SK-MEL-5 (cell line): Measurements from ENCODE around the gene FRG2. TPM values are rescaled to one million over a fixed set of nuclear protein-coding genes. Genes with fewer than 3 reads are reported as not detected.
"Not testable (repeated sequence)": the region's sequence is repeated elsewhere in the genome, so short reads cannot be mapped to it uniquely, and the experiment has no call there.

Experiments
- DNase-seq: peaks from one replicate; pipeline ENCODE4 v3.0.0-alpha.2; 2016; ENCODE audit warnings: low read depth, low spot score
- in situ Hi-C: cut with HindIII; loops from 2 replicates; pipeline ENCODE4 v1.10.0; 2016; ENCODE audit warnings: low sequenced_read_pairs, high pct_unique_total_duplicates, low pct_unique_long_range_greater_than_20kb
- total RNA-seq: library from RNA; depleted of rRNA; stranded (reverse); fragments of >200 nt; shearing (Covaris generic); gene quantifications from 2 replicates; pipeline ENCODE4 v1.2.3, GENCODE V29; 2014

FRG2 gene
- total RNA-seq, 1 experiment from 2014 or later: 0.05 TPM

DNA sequence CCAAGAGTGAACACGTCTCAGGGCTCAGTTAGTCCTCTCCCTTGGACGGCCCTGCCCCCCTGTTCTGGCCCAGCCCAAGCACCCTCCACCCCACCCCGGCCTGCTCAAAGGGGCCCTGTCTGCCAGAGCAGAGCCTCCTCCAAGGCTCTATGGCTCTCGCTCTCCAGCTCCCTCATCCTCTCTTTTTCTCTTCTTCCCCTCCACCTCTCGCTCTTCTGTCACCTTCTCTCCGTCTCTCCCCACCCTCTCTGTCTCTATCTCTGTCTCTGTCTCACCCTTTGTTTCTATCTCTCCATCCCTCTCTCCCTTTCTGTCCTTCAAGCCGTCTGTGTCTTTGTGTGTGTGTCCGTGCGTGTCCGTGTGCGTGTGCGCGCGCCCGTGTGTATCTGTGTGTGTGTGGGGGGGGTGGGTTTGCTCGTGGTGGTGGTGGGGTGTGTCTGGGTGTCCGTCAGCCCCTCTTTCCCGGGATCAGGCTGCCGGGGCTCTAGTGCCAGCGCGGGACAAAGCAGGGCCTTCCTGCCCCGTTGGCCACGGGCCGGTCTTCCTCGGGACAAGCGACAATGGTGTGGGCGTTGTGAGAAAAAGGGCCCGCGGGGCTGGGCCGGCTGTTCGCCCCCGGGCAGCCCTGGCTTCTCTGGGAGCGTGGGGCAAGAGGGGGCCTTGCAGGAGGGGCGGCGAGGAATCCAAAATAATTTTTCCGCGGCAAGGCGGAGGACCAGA is 8.7 kb downstream of the FRG2 start:
- DNase-seq: no peak
- in situ Hi-C loops: no loop called here

DNA sequence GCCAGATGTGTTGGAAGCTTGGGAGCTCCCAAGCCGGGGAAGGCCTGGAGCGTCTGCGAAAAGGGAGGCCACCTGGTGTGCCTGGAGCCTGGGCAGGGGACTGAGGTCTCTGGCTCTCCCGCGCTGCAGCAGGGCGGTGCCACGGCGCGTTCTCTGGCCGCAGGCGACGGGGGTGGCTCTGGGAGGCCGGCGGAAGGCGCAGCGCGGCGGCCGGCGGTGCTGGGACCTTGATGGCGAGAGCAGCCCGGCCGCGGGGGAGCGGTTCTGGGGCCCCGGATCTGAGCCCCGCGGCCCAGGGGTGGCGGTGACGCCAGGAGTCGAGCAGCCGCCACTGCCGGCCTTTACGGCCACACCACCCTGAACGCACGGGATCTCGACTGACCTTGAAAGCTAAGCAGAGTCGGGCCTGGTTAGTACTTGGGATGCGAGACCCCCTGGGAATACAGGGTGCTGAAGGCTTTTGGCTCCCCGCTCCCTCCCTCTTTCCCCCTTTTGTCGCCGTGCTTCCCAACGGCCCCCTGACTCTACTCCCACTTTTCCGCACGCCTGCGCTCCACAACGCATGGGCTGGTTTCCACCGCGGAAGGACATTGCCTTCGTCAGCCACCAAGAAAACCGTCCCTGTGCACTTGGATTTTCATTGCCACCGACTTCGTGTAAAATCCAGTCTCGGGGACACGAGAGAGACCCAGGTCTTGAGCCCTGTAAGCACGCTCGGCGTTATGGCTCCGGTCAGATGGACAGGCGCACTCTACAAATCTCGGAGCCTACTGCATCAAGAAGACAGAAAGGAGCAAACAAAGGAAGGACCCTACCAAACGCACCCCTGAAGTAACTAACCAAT is 9.5 kb downstream of the FRG2 start:
- no peak for DNase-seq
- in situ Hi-C loops: no loop called here

DNA sequence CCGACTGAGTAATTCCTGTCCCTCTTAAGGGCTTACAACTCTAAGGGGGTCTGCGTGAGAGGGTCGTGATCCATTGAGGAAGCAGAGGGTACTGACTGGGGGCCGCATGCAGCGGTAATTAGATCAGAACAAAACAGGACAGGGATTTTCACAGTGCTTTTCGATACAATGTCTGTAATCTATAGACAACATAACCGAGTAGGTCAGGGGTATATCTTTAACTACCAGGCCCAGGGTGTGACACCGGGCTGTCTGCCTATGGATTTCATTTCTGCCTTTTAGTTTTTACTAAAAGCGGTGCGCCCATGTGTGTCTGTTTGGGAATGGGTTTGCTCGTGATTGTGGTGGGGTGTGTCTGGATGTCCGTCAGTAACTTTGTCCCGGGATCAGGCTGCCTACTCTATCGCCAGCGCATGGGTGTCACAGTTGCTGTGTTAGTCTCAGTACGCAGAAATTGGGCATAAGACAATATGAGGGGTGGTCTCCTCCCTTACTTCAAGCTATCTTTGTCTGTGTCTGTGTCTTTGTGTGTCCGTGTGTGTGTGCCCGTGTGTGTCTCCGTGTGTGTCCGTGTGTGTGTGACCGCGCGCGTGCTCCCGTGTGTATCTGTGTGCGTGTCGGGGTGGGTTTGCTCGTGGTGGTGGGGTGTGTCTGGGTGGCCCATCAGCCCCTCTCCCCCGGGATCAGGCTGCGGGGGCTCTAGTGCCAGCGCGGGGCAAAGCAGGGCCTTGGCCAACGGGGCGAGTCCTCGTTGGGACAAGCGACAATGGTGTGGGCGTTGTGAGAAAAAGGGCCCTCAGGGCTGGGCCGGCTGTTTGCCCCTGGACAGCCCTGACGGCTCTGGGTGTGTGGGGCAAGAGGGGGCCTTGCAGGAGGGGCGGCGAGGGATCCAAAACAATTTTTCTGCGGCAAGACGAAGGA is 10.4 kb downstream of the FRG2 start:
- in situ Hi-C loops: no loop called here
- DNase-seq: no peak

DNA sequence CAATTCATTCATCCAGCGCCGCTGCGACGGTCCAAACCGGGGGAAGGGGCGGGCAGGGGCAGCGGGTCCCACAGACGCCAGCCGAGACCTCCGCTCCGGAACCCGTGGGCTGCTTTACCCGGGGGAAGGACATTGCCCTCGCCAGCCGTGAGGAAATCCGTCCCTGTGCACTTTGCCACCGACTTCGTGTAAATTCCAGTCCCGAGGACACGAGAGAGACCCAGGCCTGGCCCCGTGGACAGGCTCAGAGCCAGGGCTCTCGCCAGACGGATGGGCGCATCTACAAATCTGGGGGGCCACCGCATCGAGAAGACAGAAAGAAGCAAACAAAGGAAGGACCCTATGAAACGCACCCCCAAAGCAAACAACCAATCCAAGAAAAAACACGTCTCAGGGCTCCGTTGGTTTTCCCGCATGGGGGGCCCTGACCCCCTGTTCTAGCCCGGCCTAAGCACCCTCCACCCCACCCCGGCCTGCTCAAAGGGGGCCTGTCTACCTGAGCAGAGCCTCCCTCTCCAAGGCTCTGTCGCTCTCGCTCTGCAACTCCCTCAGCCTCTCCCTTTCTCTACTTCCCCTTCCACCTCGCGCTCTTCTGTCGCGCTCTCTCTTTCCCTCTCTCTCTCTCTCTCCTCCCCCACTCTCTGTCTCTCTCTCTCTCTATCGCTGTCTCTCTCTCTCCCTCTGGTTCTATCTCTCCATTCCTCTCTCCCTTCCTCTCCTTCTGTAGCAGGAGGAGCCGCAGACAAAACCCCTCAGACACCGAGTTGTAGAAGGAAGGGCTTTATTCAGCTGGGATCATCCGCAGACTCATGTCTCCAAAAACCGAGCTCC is 11.3 kb downstream of the FRG2 start:
- DNase-seq: no peak
- in situ Hi-C loops: no loop called here

DNA sequence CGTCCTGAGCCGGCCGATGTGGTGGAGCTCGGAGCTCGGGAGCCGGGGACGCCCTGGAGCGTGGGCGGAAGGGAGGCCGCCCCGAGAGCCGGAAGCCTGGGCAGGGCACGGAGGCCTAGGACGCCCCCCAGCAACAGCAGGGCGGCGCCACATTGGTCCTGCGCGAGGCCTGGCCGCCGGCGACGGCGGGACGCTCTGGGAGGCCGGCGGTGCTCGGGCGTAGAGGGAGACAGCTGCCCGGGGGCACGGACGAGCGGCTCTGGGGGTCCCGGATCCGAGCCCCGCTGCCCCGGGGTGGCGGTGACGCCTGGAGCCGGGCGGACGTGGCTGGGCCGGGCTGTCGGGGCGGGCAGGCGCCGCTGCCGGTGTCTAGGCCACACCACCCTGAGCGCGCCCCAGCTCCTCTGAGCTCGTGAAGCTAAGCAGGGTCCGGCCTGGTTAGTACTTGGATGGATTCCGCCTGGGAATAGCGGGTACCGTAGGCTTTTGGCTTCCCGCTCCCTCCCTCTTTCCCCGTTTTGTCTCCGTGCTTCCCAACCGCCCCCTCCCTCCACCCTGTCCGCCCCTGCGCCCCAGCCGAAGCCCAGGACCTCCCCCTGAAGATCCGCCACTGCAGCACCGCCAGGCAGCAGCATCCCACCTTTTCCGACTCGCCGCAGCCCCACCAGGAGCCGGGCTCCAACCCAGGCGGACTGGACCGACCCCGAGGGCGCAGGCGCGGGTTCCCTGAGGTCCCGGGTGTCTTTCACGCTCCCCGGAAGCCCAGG is 12.1 kb downstream of the FRG2 start:
- DNase-seq: no peak
- in situ Hi-C loops: no loop called here

DNA sequence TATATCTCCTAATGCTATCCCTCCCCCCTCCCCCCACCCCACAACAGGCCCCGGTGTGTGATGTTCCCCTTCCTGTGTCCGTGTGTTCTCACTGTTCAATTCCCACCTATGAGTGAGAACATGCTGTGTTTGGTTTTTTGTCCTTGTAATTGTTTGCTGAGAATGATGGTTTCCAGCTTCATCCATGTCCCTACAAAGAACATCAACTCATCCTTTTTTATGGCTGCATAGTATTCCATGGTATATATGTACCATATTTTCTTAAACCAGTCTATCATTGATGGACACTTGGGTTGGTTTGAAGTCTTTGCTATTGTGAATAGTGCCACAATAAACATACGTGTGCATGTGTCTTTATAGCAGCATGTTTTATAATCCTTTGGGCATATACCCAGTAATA is 37.1 kb downstream of the FRG2 start:
- DNase-seq, in situ Hi-C loops: not testable (repeated sequence)

DNA sequence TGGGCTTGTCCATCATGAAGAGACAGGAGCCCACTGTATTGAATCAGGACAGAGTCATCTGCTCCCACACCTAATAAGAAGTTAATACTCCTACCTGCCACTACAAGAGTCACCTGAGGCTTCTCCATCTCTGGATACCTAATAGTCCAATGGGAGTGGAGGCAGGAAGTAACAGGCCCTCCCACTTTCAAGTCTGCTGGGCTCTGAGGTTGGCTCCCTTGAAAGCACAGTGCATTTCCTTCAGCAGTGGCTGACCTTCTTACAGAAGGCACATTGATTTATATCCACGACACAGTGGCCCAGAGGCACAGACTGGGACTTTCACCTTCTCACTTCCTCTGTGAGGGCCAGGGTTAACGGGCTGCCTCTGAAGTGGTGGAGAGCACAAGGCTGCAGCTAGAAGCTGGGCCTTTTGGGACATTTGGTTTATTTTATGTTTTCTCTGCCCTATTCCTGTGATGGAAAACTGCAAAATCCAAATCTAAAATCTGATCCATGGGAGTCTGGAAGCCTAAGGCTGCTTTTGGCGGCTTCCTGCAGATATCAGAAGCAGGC is 38.1 kb downstream of the FRG2 start:
- in situ Hi-C loops: no loop called here
- DNase-seq: peak; percentile 65

DNA sequence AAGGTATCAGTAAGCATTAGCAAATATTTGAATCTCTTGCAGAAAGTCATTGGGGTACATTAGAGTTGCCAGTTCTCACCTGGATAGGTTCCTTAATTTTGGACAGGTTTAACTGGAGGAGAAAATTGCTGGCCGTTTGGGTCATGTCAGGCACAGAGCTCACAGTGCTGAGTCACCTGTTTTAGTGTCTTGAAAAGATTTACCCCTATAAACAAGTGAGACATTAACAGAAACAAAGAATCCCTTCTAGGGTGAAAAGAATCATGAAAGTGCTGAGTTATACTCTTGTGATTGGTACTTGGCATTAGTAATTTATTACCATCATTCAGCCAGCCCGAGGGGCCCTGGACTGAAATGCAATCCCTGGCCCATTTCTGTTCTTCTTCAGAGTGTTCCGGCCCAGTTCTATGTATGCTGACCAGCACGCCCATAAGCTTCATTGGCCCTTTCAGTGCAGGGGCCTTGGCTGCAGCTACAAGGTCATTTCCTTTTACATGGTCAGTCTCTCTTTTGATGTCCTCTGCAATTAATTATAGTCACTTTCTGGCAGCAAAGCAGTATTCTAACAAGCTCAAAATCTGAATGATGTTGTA is 41.3 kb downstream of the FRG2 start:
- peak; percentile 49 for DNase-seq
- in situ Hi-C loops: not testable (repeated sequence)

DNA sequence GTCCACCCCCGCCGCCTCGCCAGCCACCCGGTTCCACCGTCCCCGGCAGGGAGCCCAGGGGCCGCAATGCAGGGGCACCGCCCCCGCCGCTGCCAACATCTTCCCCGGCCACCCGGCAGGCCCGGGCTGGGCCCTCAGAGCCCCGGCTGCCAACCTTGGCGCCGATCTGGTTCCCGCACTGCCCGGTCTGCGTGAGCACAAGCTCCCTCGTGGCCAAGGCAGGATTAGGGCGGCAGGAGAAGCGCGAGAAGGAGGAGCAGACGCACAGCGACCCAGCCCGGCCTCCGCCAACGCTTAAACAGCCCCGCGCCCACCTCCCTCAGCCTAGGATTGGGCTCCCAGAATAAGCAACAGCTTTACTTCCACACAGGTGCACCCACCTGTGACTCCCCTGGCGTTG is 42.4 kb downstream of the FRG2 start:
- DNase-seq, in situ Hi-C loops: not testable (repeated sequence)

DNA sequence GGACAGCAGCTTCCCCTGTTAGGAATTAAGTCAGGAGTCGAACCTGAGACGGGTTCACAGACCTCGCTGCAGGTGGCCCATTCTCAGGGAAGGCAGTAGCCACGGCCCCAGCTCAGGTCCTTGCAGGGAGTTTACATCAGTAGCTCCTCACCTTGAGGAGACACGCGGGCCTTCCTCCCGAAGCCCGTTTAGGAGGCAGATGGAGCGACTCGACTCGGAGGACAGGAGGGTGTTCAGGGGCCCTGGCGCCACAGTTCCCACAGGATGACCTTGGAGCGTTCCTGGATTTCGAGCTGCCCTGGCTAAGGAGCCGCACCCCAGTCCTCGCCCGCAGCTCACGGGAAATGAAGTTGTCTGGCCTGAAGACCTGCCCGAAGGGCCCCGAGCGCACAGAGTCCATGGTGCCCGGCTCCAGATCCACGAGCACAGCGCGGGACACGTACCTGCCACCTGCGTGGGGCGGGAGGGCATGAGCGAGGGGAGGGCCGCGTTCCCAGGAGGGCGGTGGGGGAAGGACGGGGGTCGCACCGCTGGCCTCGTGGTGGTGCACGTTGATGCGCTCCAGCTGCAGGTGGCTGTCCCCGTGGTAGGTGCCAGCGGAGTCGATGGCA is 43.0 kb downstream of the FRG2 start:
- in situ Hi-C loops, DNase-seq: not testable (repeated sequence)

DNA sequence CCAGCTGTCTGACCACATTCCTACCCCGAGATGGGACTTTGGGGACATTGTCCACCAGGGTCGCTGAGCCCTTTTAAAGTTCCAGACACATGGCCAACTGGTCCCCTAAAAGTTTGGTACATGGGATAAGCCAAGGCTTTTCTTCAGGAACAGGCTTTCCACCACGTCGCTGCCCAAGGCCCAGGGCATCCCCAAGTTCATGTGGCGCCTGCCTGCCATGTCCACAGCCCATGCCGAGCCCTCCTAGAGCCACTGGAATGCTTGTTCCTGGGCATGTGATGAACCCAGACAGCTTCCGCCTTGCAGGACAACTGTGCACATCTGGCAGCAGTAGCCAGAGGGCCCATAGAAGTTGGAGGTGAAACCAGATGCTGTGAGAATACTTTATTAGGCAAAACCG is 45.1 kb downstream of the FRG2 start:
- DNase-seq: no peak
- in situ Hi-C loops: no loop called here

DNA sequence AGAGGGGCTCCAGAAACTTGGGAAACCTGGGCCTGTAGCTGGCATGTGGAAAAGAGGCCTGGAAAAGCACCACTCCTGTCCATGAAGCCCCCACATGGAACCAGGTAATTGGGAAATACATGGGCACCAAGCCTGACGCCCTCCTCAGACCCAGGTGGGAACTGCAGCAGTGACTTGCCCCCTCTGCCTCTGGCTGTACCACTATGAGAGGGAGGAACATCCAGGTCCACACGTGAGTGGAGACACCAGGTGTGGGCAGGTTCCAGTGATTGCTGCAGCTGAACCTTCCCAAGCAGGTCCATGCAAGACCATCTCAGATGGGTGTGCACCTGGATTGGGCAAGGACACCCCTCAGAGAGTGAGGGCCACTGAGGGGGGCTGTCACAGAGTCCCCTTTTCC is 46.8 kb downstream of the FRG2 start:
- in situ Hi-C loops, DNase-seq: not testable (repeated sequence)

DNA sequence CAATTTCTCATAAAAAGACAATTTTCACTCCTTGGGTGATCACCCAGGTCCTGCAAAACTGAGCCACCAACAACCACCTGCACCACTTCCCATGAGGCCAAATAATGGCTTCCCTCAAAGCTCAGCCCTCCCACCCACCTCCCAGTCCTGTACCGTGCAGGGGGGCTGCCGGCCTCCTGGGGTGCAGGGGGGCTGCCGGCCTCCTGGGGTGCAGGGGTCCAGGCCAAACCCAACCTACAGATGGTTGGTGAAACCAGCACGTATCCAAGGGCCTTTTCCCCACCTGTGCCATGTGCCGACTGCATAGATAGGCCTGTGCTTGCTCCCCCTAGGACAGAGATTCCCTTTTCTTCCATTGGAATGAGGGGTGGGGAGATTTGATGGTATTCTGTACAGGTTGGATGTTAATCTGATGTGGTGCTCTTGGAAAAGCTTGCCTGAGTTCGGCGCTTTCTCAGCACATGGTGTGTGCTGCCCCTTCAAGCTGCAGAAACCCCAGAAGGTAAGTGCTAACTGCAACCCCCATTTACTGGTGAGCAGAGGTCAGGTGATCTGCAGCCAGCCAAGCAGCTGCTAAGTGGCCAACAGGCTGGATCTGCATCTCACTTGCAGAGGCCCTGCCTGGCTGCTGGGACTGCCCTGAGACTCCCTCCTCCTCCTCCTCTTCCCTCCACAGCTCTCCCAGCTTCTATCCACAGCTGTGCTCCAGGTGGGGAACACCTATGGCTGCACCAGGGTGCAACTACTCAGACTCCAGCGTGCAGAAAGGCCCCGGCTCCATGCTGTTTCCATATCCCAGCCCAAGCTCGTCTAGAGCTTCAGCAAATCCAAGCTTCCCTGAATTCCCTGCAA is 47.6 kb downstream of the FRG2 start:
- DNase-seq: no peak
- in situ Hi-C loops: no loop called here
